HepG2 (cell line): ENCODE measurements around the gene PPP4R3A. TPM values are rescaled to one million over a fixed set of nuclear protein-coding genes. Genes with fewer than 3 reads are reported as not detected.

Experiments
- AFF4 ChIP-seq: sonication (generic); formaldehyde crosslinking; IDR thresholded peaks from 2 replicates; pipeline ENCODE4 v1.4.0; 2020; ENCODE audit warnings: missing genetic modification reagents
- CTCF ChIP-seq: sonication (generic); formaldehyde crosslinking; IDR thresholded peaks from 2 replicates; pipeline ENCODE4 v1.5.0; 2020; ENCODE audit warnings: mild to moderate bottlenecking, missing genetic modification reagents, moderate library complexity
- ERF ChIP-seq: IDR thresholded peaks from 2 replicates; pipeline ENCODE4 v1.6.1; 2018; ENCODE audit warnings: missing biosample characterization, missing genetic modification reagents
- IRF2 ChIP-seq: IDR thresholded peaks from 2 replicates; pipeline ENCODE4 v1.6.1; 2018; ENCODE audit warnings: missing genetic modification reagents, missing compliant biosample characterization
- JUND ChIP-seq: sonication (generic); formaldehyde crosslinking; IDR thresholded peaks from 2 replicates; pipeline ENCODE4 v1.8.0; 2022; ENCODE audit warnings: mild to moderate bottlenecking, missing genetic modification reagents
- MED8 ChIP-seq: sonication (generic); formaldehyde crosslinking; IDR thresholded peaks from 2 replicates; pipeline ENCODE4 v1.8.1; 2023; ENCODE audit warnings: mild to moderate bottlenecking, missing genetic modification reagents; ENCODE audit not compliant: insufficient replicate concordance
- PAX8 ChIP-seq: sonication (generic); formaldehyde crosslinking; IDR thresholded peaks from 2 replicates; pipeline ENCODE4 v1.8.0; 2022; ENCODE audit warnings: mild to moderate bottlenecking, missing genetic modification reagents, borderline replicate concordance
- POGZ ChIP-seq: sonication (generic); formaldehyde crosslinking; IDR thresholded peaks from 2 replicates; pipeline ENCODE4 v1.4.0; 2020; ENCODE audit warnings: mild to moderate bottlenecking, missing genetic modification reagents
- SMAD1 ChIP-seq: sonication (generic); formaldehyde crosslinking; IDR thresholded peaks from 2 replicates; pipeline ENCODE4 v1.4.0; 2020; ENCODE audit warnings: missing genetic modification reagents, low read depth, mild to moderate bottlenecking, borderline replicate concordance
- SOX5 ChIP-seq: IDR thresholded peaks from 2 replicates; pipeline ENCODE4 v1.6.1; 2016; ENCODE audit warnings: borderline replicate concordance
- ZNF225 ChIP-seq: sonication (generic); formaldehyde crosslinking; IDR thresholded peaks from 2 replicates; pipeline ENCODE4 v1.4.0; 2020; ENCODE audit warnings: mild to moderate bottlenecking, missing genetic modification reagents
- ZNF549 ChIP-seq: sonication (generic); formaldehyde crosslinking; IDR thresholded peaks from 2 replicates; pipeline ENCODE4 v1.5.0; 2020; ENCODE audit warnings: missing genetic modification reagents
- ZNF572 ChIP-seq: sonication (generic); formaldehyde crosslinking; IDR thresholded peaks from 2 replicates; pipeline ENCODE4 v1.5.1; 2020; ENCODE audit warnings: mild to moderate bottlenecking, missing genetic modification reagents
- ZNF781 ChIP-seq: sonication (generic); formaldehyde crosslinking; IDR thresholded peaks from 2 replicates; pipeline ENCODE4 v1.5.1; 2020; ENCODE audit warnings: borderline replicate concordance, mild to moderate bottlenecking, missing genetic modification reagents; ENCODE audit errors: not compliant biosample characterization
- ZNF784 ChIP-seq: sonication (generic); formaldehyde crosslinking; IDR thresholded peaks from 2 replicates; pipeline ENCODE4 v1.5.1; 2020; ENCODE audit warnings: missing genetic modification reagents, mild to moderate bottlenecking, borderline replicate concordance
- ZSCAN9 ChIP-seq: IDR thresholded peaks from 2 replicates; pipeline ENCODE4 v1.6.1; 2016; ENCODE audit warnings: borderline replicate concordance
- polyA plus RNA-seq, 8 experiments: library from polyadenylated mRNA; depleted of rRNA in 3 of 8; stranded (reverse) in 7 of 8; unstranded in 1 of 8; fragments of >200 nt; fragmentation: Illumina TruSeq in 4 of 8; extraction: Trizol in 4 of 8; gene quantifications; 2 replicates each; pipeline versions ENCODE4 v1.2.1 to v1.2.3, GENCODE V29; 2011 to 2016; ENCODE audit warnings: low read depth in 4 of 8, missing spikeins in 1 of 8, mixed read lengths in 1 of 8; ENCODE audit not compliant: insufficient read depth in 1 of 8
- total RNA-seq, 5 experiments: library from RNA; depleted of rRNA; stranded (reverse); fragments of >200 nt; fragmentation: Illumina TruSeq; extraction: Trizol; gene quantifications; 2 replicates each; pipeline ENCODE4 v1.2.3, GENCODE V29; 2016; ENCODE audit warnings: low read depth in 1 of 5
- TF ChIP-seq, protein P1 (sequence below): sonication (generic); formaldehyde crosslinking; IDR thresholded peaks from 2 replicates; pipeline ENCODE4 v1.8.0; 2022; ENCODE audit warnings: mild to moderate bottlenecking, missing genetic modification reagents, borderline replicate concordance
- TF ChIP-seq, protein P2 (sequence below): sonication (generic); formaldehyde crosslinking; IDR thresholded peaks from 2 replicates; pipeline ENCODE4 v1.5.0; 2020; ENCODE audit warnings: missing genetic modification reagents

PPP4R3A gene
- total and polyA plus RNA-seq, 2 of the 13 experiments (the other 11 are each of a cell fraction or from before 2014, with no cell fraction given) = 22.5 to 57.4 TPM

DNA sequence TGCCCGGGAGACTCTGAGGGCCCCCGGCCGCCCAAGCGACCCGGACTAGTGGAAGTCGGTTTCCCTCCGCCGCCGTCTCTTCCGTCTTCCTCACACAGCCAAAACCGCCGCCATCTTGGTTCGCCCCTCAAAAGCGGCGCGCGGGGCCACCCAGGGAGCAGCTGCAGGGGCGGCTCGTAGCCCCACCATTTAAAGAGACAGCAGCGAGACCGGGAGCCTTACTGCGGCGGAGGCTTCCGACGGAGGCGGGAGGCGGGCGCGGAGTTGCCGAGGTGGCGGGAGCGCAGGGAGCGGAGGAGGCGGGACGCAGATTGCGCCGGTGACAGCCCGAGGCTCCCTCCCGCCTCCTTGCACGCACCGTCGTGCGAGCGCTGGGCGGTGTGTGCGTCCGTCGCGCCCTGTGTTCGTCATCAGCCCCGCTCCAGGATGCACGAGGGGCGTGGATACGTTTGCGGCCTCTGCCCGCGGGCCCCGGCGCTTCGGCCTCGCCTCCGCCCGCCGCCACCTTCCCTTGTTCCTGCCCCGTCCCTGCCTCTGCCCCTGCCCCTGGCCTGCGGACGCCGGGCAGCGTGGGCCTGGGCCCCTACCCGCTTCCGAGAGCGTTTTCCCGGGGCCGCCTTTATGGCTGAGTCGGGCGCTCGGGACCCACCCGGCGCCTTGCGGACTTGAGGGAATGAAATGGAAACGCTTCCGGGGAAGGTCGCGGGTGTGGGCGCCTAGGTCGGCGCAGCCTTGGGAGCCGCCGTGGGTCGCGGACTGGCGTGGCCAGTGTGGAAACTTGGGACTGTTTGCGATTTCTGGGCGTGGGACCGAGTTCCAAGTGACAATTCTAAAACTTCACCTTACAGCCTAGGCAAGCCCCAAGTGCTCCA, at the start of gene PPP4R3A (continued):
- TF ChIP-seq CTCF (CRISPR knock-in tag) = peak; percentile 16; the same call in 1 of the 2 replicates
- TF ChIP-seq ZSCAN9 (CRISPR knock-in tag) = peak; percentile 80
- TF ChIP-seq, protein P1, sequence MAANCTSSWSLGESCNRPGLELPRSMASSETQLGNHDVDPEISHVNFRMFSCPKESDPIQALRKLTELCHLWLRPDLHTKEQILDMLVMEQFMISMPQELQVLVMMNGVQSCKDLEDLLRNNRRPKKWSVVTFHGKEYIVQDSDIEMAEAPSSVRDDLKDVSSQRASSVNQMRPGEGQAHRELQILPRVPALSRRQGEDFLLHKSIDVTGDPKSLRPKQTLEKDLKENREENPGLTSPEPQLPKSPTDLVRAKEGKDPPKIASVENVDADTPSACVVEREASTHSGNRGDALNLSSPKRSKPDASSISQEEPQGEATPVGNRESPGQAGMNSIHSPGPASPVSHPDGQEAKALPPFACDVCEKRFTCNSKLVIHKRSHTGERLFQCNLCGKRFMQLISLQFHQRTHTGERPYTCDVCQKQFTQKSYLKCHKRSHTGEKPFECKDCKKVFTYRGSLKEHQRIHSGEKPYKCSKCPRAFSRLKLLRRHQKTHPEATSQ (CRISPR knock-in tag) = no peak; the same call in none of the 2 replicates
- no peak for TF ChIP-seq ZNF549 (CRISPR knock-in tag)
- TF ChIP-seq SMAD1 (CRISPR knock-in tag) = peak; percentile 91; the same call in 1 of the 2 replicates
- TF ChIP-seq ZNF572 (CRISPR knock-in tag) = no peak
- TF ChIP-seq MED8 = peak; percentile 4
- TF ChIP-seq, protein P2, sequence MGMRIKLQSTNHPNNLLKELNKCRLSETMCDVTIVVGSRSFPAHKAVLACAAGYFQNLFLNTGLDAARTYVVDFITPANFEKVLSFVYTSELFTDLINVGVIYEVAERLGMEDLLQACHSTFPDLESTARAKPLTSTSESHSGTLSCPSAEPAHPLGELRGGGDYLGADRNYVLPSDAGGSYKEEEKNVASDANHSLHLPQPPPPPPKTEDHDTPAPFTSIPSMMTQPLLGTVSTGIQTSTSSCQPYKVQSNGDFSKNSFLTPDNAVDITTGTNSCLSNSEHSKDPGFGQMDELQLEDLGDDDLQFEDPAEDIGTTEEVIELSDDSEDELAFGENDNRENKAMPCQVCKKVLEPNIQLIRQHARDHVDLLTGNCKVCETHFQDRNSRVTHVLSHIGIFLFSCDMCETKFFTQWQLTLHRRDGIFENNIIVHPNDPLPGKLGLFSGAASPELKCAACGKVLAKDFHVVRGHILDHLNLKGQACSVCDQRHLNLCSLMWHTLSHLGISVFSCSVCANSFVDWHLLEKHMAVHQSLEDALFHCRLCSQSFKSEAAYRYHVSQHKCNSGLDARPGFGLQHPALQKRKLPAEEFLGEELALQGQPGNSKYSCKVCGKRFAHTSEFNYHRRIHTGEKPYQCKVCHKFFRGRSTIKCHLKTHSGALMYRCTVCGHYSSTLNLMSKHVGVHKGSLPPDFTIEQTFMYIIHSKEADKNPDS = 0 out of 2 replicates have a peak, but pooled peaks have one; percentile 20
- TF ChIP-seq SOX5 (CRISPR knock-in tag) = peak; percentile 77
- peak; percentile 81 for TF ChIP-seq ZNF781
- TF ChIP-seq JUND (CRISPR knock-in tag) = 0 out of 2 replicates have a peak, but pooled peaks have one; percentile 22
- TF ChIP-seq ERF (CRISPR knock-in tag) = peak; percentile 87
- TF ChIP-seq ZNF225 (CRISPR knock-in tag) = peak; percentile 87
- TF ChIP-seq PAX8 (CRISPR knock-in tag) = no peak; the same call in 1 of the 2 replicates
- peak; percentile 89 for TF ChIP-seq IRF2
- TF ChIP-seq POGZ = peak; percentile 96
- TF ChIP-seq ZNF784 (CRISPR knock-in tag) = peak; percentile 88
- peak; percentile 77; the same call in 1 of the 2 replicates for TF ChIP-seq AFF4 (CRISPR knock-in tag)
